ENCODE results near the gene ENTPD5.

- TF ChIP-seq CTCF (conservative IDR thresholded peaks at IDR 0.05 in 1 of 2, IDR thresholded peaks at IDR 0.05 in 1 of 2; ENCODE audit: low read depth in 1 of 2, low read length in 2 of 2) = no peak
- TF ChIP-seq EZH2 (IDR thresholded peaks at IDR 0.05; ENCODE audit: low read length, missing control alignments) = no peak
Observed at GRCh38 chr14:74014299-74014698, 4.8 kb downstream of the ENTPD5 start.
